Lung (tissue), 12 donors: Measurements from ENCODE around the gene PTGER3. TPM values are rescaled to one million over a fixed set of nuclear protein-coding genes. Genes with fewer than 3 reads are reported as not detected.

Source experiments
- ATAC-seq: fragments of 200-7000 bp; cut with Tn5 transposase; one replicate; pipeline ENCODE4 v1.9.1; 2020; ENCODE audit warnings: moderate number of reproducible peaks; ENCODE audit not compliant: insufficient read depth, low FRiP score
- DNase-seq, 3 donors: peaks; one replicate each; pipeline ENCODE4 v3.0.0-alpha.2; 2013 to 2017
- H3K27ac ChIP-seq, 2 donors: one replicate each; pipeline ENCODE4 v1.5.1; 2013; ENCODE audit warnings: mild to moderate bottlenecking in 2 of 2, moderate library complexity in 2 of 2, control low read depth in 1 of 2, inconsistent platforms in 1 of 2, low read depth in 1 of 2, low read length in 1 of 2
- H3K27me3 ChIP-seq, 3 donors: one replicate each; pipeline ENCODE4 v1.5.1; 2013; ENCODE audit warnings: low read length in 2 of 3; ENCODE audit not compliant: control insufficient read depth in 3 of 3, insufficient read depth in 3 of 3
- H3K36me3 ChIP-seq, 4 donors: one replicate each; pipeline ENCODE4 v1.5.1; 2013; ENCODE audit warnings: low read length in 4 of 4, mild to moderate bottlenecking in 1 of 4, moderate library complexity in 1 of 4; ENCODE audit not compliant: control insufficient read depth in 4 of 4, insufficient read depth in 4 of 4
- H3K4me1 ChIP-seq, 5 donors: one replicate each; pipeline ENCODE4 v1.5.1; 2013; ENCODE audit warnings: low read length in 5 of 5, mild to moderate bottlenecking in 2 of 5, moderate library complexity in 1 of 5; ENCODE audit not compliant: control insufficient read depth in 5 of 5, insufficient read depth in 5 of 5
- H3K4me3 ChIP-seq: one replicate; pipeline ENCODE4 v1.5.1; 2013; ENCODE audit warnings: mild to moderate bottlenecking, control low read depth, moderate library complexity
- H3K9ac ChIP-seq, 2 donors: one replicate each; pipeline ENCODE4 v1.5.1; 2013; ENCODE audit warnings: low read length in 2 of 2, control low read depth in 1 of 2; ENCODE audit not compliant: insufficient read depth in 1 of 2
- H3K9me3 ChIP-seq, 4 donors: one replicate each; pipeline ENCODE4 v1.5.1; 2013; ENCODE audit warnings: low read length in 3 of 4, mild to moderate bottlenecking in 1 of 4, moderate library complexity in 1 of 4; ENCODE audit not compliant: control insufficient read depth in 4 of 4, insufficient read depth in 3 of 4
- CTCF ChIP-seq: IDR thresholded peaks from 2 replicates; pipeline ENCODE4 v1.5.1; 2012; ENCODE audit warnings: mild to moderate bottlenecking; ENCODE audit errors: control extremely low read depth, extremely low read depth
- WGBS, 2 donors: extraction: QIAGEN DNeasy Blood & Tissue Kit; methylation state at CpG; one replicate each; pipeline ENCODE4 v1.1.7; 2013; 5-methylcytosine and 5-hydroxymethylcytosine counted together
- polyA plus RNA-seq, 2 donors: library from polyadenylated mRNA; stranded (reverse); fragments of 200-250 nt; gene quantifications; one replicate each; pipeline ENCODE4 v1.2.1, GENCODE V29; 2013
- total RNA-seq, 2 donors: library from RNA; depleted of rRNA in 1 of 2; stranded (reverse); fragments of >200 nt in 1 of 2; gene quantifications; one replicate each; pipeline ENCODE4 v1.2.1, GENCODE V29; 2014 to 2021
- donor health status: control.
- donor health status: control.
- donor health status: Bipolar disorder and iron deficiency.
- donor health status: healthy.
- donor health status: DM: yes; HTN: yes; CAD: no.

The PTGER3 gene
- total and polyA plus RNA-seq, 4 donors, result 0.31 to 1.8 (median 1.4) TPM

DNA sequence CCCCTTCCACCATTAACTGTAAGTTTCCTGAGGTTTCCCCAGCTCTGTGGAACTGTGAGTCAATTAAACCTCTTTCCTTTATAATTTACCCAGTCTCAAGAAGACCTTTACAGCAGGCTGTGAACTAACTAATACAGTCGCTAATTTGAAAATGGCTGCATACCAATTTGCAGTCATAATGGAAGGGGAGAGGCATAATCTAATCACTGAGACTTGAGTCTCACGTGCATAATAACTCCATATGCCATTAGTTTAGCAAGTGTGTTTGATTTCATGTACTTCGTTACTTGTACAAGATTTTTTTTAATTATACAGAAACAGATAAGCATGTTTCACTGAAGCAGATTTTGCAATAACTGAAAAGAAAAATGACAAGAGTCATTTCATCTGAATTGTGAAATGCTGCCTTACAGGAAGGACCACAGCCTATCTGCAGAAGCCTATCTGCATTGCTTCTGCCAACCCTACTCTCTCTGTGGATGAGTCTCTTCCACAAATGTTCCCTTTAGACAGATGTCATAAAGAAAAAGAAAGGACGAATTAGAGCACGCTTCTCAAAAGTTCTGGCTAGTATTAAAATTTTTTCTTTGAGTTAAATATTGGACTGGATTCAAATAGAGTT lies 99.1 kb downstream of the PTGER3 start:
- WGBS, 2 donors, result 50 to 59% methylated on average over 5 of the region's 5 CpGs
- Histone ChIP-seq H3K27ac (no peak overlapping the region), H3K27me3 (no peaks in the 10 kb centered on the region), H3K4me3 (no peak overlapping the region), H3K36me3 (no peaks in the 10 kb centered on the region), H3K4me1 (no peaks in the 10 kb centered on the region), H3K9me3 (no peaks in the 10 kb centered on the region), H3K9ac (no peak overlapping the region)
- DNase-seq (peak in 2 of 3 donors; percentile 11 to 48), ATAC-seq (peak; percentile 53)
- TF ChIP-seq CTCF, result no peak

GRCh38 chr1:70947835-70948234 lies 99.8 kb downstream of the PTGER3 start:
- peak in 2 of 3 donors; percentile 53 to 78 for DNase-seq
- H3K27me3 ChIP-seq, result no peaks in the 10 kb centered on the region
- H3K9me3 ChIP-seq, result no peaks in the 10 kb centered on the region
- no peak overlapping the region for H3K4me3 ChIP-seq
- no peak overlapping the region for H3K9ac ChIP-seq
- no peak overlapping the region for H3K27ac ChIP-seq
- no peaks in the 10 kb centered on the region for H3K4me1 ChIP-seq
- 58 to 67% methylated on average over 2 of the region's 2 CpGs for WGBS, 2 donors
- no peak for TF ChIP-seq CTCF
- H3K36me3 ChIP-seq, result no peaks in the 10 kb centered on the region
- ATAC-seq, result no peak

GRCh38 chr1:70945676-70946075 lies 101.9 kb downstream of the PTGER3 start:
- no peak overlapping the region for H3K4me3 ChIP-seq
- DNase-seq (no peak), ATAC-seq (no peak)
- TF ChIP-seq CTCF, result no peak
- 95 to 98% methylated on average over 2 of the region's 2 CpGs for WGBS, 2 donors
- no peaks in the 10 kb centered on the region for H3K27me3 ChIP-seq
- no peaks in the 10 kb centered on the region for H3K4me1 ChIP-seq
- H3K27ac ChIP-seq, result no peak overlapping the region
- H3K9me3 ChIP-seq, result no peaks in the 10 kb centered on the region
- H3K36me3 ChIP-seq, result no peaks in the 10 kb centered on the region
- no peak overlapping the region for H3K9ac ChIP-seq

DNA sequence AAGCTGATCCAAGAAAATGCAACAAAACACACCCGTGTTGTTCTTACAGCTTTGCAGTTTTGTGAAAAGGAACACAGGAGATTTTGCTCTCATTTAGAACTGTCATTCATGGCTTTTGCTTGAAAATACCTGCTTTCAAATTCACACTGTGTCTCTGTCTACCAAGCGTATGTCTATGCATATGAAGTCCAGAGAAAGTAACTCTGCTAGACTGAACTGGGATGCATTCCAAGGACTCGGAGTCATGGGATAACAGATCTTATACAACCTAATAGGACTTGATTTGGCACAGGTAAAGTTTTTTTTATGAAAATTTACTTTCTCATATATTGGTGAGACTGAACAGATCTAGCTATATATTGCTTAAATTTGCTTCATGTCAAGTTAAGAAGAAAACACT lies 102.4 kb downstream of the PTGER3 start:
- TF ChIP-seq CTCF, result no peak
- Histone ChIP-seq H3K9ac (no peak overlapping the region), H3K4me1 (no peaks in the 10 kb centered on the region), H3K27me3 (no peaks in the 10 kb centered on the region), H3K27ac (no peak overlapping the region), H3K9me3 (no peaks in the 10 kb centered on the region), H3K4me3 (no peak overlapping the region), H3K36me3 (no peaks in the 10 kb centered on the region)
- ATAC-seq (no peak), DNase-seq (no peak)
- WGBS, 2 donors, result 83 to 93% methylated on average over 3 of the region's 3 CpGs
